ENCODE results near the gene FKBP1A. TPM values are rescaled to one million over a fixed set of nuclear protein-coding genes. Genes with fewer than 3 reads are reported as not detected.

Gene FKBP1A
- total and polyA plus RNA-seq, 12 donors, result 110 to 311 (median 140) TPM

DNA sequence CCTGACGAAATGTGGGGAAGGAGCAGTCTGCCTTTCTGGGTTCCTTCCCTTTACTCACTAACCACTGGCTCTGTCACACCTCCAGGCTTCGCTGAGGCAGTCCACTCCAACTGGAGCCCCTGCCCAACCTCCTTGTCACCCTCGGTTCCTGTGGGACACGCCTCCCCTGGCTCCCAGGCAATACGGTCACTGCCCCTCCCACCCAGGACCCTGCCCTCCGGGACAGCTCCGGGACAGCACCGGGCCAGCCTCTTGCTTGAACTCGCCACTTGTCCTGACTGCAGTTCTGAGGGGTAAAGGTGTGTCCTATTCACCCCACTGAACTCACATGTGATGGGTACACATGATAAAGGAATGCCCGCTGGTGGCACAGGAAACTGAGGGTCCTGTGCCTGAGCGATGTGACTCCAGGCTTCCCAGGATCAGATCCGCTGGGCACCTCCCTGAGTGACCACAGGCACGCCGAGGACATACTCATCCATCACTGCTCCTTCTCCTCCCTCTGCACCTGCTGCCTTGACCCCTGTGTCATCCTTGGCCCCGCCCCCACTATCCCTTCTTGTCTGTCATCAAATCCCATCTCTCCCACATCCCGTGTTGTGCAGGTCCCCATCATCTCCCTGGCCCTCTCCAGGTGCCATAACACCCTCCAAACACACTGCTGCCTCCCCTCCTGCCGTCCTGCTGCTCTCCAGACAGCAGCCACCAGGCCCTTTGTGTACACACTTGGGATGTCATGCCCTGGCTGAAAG, 71.8 kb downstream of the FKBP1A start:
- Histone ChIP-seq H3K36me3 (no peaks in the 10 kb centered on the region), H3K9me3 (no peaks in the 10 kb centered on the region), H3K4me1 (peaks cover 6 to 54% (median 37%) of the 10 kb centered on the region in 9 donors), H3K27me3 (no peaks in the 10 kb centered on the region), H3K27ac (peak overlapping the region in 9 of 10 donors; percentile 89 to 100 (median 99)), H3K4me3 (no peak overlapping the region)
- TF ChIP-seq, protein P1, sequence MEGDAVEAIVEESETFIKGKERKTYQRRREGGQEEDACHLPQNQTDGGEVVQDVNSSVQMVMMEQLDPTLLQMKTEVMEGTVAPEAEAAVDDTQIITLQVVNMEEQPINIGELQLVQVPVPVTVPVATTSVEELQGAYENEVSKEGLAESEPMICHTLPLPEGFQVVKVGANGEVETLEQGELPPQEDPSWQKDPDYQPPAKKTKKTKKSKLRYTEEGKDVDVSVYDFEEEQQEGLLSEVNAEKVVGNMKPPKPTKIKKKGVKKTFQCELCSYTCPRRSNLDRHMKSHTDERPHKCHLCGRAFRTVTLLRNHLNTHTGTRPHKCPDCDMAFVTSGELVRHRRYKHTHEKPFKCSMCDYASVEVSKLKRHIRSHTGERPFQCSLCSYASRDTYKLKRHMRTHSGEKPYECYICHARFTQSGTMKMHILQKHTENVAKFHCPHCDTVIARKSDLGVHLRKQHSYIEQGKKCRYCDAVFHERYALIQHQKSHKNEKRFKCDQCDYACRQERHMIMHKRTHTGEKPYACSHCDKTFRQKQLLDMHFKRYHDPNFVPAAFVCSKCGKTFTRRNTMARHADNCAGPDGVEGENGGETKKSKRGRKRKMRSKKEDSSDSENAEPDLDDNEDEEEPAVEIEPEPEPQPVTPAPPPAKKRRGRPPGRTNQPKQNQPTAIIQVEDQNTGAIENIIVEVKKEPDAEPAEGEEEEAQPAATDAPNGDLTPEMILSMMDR (IDR thresholded peaks at IDR 0.05), result no peak
- DNase-seq (no peak), ATAC-seq (no peak)
- intact Hi-C loops (cut with DNase I), result no loop called here
- WGBS, 2 donors, result 71 to 76% methylated on average over 17 of the region's 17 CpGs

GRCh38 chr20:1320016-1320415, 72.8 kb downstream of the FKBP1A start:
- intact Hi-C loops (cut with DNase I), result no loop called here
- ATAC-seq (no peak), DNase-seq (no peak)
- Histone ChIP-seq H3K27ac (peak overlapping the region in 4 of 10 donors; percentile 10 to 99 (median 94)), H3K4me3 (no peak overlapping the region), H3K36me3 (no peaks in the 10 kb centered on the region), H3K4me1 (peaks cover 6 to 51% (median 35%) of the 10 kb centered on the region in 9 donors), H3K27me3 (no peaks in the 10 kb centered on the region), H3K9me3 (no peaks in the 10 kb centered on the region)
- TF ChIP-seq, protein P1 (IDR thresholded peaks at IDR 0.05), result no peak
- 94% methylated on average over 6 of the region's 6 CpGs for WGBS, 2 donors

DNA sequence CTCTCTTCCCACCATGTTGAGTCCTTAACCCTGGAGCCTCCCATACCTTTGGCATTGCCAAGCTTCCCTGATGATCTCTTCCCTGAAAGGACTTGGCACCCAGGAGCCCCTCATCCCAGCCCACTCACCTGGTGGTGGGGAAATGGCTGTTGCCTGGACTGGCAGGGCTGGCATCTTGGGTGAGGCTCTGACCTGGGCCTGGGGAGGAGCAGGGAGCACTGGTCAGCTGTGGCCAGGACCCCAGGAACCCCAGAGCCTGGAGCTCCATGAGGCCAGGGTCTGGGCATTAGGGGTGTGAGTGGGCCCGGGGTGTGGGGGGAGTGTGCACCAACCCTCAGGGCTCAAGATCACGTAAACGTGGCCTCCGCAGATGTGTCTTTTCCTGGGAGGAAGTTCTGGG, 73.4 kb downstream of the FKBP1A start:
- Histone ChIP-seq H3K36me3 (no peaks in the 10 kb centered on the region), H3K27ac (peak overlapping the region in 3 of 10 donors; percentile 9 to 99 (median 89)), H3K4me3 (no peak overlapping the region), H3K27me3 (no peaks in the 10 kb centered on the region), H3K4me1 (peaks cover 2 to 45% (median 30%) of the 10 kb centered on the region in 9 donors), H3K9me3 (no peaks in the 10 kb centered on the region)
- intact Hi-C loops (cut with DNase I), result no loop called here
- WGBS, 2 donors, result 83 to 96% methylated on average over 4 of the region's 4 CpGs
- DNase-seq (no peak), ATAC-seq (no peak)
- TF ChIP-seq, protein P1 (IDR thresholded peaks at IDR 0.05), result no peak

- H3K9me3 ChIP-seq, result no peaks in the 10 kb centered on the region
- no peak for ATAC-seq
- H3K36me3 ChIP-seq, result no peaks in the 10 kb centered on the region
- peak overlapping the region in 2 of 10 donors; percentile 9 to 99 for H3K27ac ChIP-seq
- 75 to 81% methylated on average over 4 of the region's 4 CpGs for WGBS, 2 donors
- intact Hi-C loops (cut with DNase I), result no loop called here
- H3K4me1 ChIP-seq, result peaks cover 2 to 44% (median 29%) of the 10 kb centered on the region in 9 donors
- TF ChIP-seq, protein P1 (IDR thresholded peaks at IDR 0.05), result no peak
- DNase-seq, result no peak
- no peak overlapping the region for H3K4me3 ChIP-seq
- no peaks in the 10 kb centered on the region for H3K27me3 ChIP-seq
Observed at GRCh38 chr20:1319051-1319450, 73.8 kb downstream of the FKBP1A start.

Other genes starting within 250 kb of the FKBP1A start
- gene TMEM74B, start 208.1 kb downstream of the FKBP1A start, total RNA-seq, result 1 to 10 TPM; 1.5 to 5.1 (median 2.4) TPM
- gene TMEM74B, start 208.1 kb downstream of the FKBP1A start, polyA plus RNA-seq, result 10 to 100 TPM in 1 of 2 donors, 1 to 10 TPM in 1; 1.5 to 17.5 TPM
- under 1 TPM in 6 of 10 donors, not detected in 4; 0.18 to 0.90 (median 0.38) TPM for gene C20orf202, start 189.6 kb downstream of the FKBP1A start, total RNA-seq
- gene C20orf202, start 189.6 kb downstream of the FKBP1A start, polyA plus RNA-seq, result under 1 TPM; 0.23 to 0.80 TPM
- gene RAD21L1, start 167.0 kb downstream of the FKBP1A start, total RNA-seq, result not detected
- not detected for gene RAD21L1, start 167.0 kb downstream of the FKBP1A start, polyA plus RNA-seq
- 10 to 100 TPM in 6 of 10 donors, 1 to 10 TPM in 4; 6.0 to 14.3 (median 11.3) TPM for gene SNPH, start 126.8 kb downstream of the FKBP1A start, total RNA-seq
- 1 to 10 TPM; 1.5 to 4.8 TPM for gene SNPH, start 126.8 kb downstream of the FKBP1A start, polyA plus RNA-seq
- 1 to 10 TPM in 9 of 10 donors, under 1 TPM in 1; 0.62 to 4.3 (median 1.8) TPM for gene SDCBP2, start 63.9 kb downstream of the FKBP1A start, total RNA-seq
- gene SDCBP2, start 63.9 kb downstream of the FKBP1A start, polyA plus RNA-seq, result 1 to 10 TPM; 2.7 to 4.2 TPM
- gene NSFL1C, start 73.8 kb upstream of the FKBP1A start, total RNA-seq, result 10 to 100 TPM; 54.6 to 75.6 (median 63.8) TPM
- gene NSFL1C, start 73.8 kb upstream of the FKBP1A start, polyA plus RNA-seq, result 10 to 100 TPM; 39.4 to 46.9 TPM
- 1 to 10 TPM in 6 of 10 donors, under 1 TPM in 4; 0.23 to 7.3 (median 1.7) TPM for gene SIRPB2, start 98.4 kb upstream of the FKBP1A start, total RNA-seq
- gene SIRPB2, start 98.4 kb upstream of the FKBP1A start, polyA plus RNA-seq, result 1 to 10 TPM in 1 of 2 donors, under 1 TPM in 1; 0.88 to 1.2 TPM
- under 1 TPM in 1 of 10 donors, not detected in 9; 0.23 TPM for gene SIRPD, start 164.7 kb upstream of the FKBP1A start, total RNA-seq
- under 1 TPM in 1 of 2 donors, not detected in 1; 0.17 TPM for gene SIRPD, start 164.7 kb upstream of the FKBP1A start, polyA plus RNA-seq
- gene SIRPB1, start 227.0 kb upstream of the FKBP1A start, total RNA-seq, result 1 to 10 TPM in 5 of 10 donors, under 1 TPM in 4, not detected in 1; 0.37 to 6.9 (median 1.8) TPM
- gene SIRPB1, start 227.0 kb upstream of the FKBP1A start, polyA plus RNA-seq, result under 1 TPM; 0.14 to 0.37 TPM

All from heart right ventricle (tissue), 16 donors.